DMS53 treated with DMSO at 0.1 percent for 48 hours (cell line): ENCODE results near the gene PRPSAP2.
"Not testable (repeated sequence)": the region's sequence is repeated elsewhere in the genome, so short reads cannot be mapped to it uniquely, and the experiment has no call there.

Experiments
- DNase-seq: peaks from one replicate; lab custom pipeline; 2025; ENCODE audit not compliant: unreplicated experiment; lab: John Stamatoyannopoulos, UW

Gene PRPSAP2

DNA sequence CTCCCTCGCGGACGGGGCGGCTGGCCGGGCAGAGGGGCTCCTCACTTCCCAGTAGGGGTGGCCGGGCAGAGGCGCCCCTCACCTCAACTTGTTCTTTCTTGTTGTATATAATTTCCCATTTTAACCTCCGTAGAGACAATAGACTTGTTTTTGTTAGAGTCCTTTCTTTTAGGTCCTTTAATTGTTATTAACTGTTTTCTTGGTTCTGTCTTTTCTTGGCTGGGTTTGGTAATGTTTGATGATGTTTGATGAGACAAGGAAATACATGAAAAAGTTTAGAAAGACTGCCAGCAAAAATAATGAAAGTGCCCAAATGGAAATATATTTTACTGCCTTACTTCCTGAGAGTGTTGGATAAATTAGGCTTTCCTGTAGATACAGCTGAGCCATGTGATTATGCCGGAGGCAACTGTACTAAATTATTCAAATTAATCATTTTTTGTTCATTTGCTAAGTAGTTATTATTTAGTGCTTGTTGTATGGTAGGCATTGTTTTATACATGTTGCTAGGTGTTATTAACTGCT, 30.9 kb downstream of the PRPSAP2 start:
- DNase-seq = no peak

DNA sequence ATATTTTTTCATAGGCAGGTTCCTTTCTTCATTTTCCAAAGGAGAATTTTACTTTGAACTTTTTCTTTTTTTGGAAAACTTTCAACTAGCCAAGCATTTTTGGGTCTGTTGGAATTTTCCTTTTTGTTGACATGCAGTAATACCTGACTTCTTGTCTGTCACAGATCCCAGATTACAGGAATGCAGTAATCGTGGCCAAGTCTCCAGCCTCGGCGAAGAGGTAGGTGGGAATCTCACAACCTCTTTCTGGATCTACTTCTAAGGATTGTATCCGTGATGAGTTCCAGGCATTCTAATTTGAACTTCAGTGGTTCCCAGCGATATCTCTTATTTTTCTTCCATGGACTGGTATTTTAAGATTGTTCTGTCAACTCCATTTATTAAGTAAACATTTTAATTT, 31.7 kb downstream of the PRPSAP2 start:
- no peak for DNase-seq

DNA sequence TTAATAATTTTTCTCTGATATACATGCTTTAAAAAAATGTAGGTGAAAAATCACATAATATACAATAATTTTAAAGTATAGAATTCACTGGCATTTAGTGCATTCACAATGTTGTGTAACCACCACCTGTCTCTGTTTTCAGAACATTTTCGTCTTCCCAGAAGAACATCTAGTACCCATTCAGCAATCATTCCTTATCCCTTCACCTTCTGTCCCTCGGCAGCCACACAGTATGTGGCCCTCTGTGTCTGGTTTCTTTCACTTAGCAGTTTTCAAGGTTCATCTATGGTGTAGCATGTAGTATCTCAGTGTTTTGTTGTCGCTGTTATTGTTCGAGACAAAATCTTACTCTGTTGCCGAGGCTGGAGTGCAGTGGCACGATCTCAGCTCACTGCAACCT, 33.6 kb downstream of the PRPSAP2 start:
- no peak for DNase-seq

DNA sequence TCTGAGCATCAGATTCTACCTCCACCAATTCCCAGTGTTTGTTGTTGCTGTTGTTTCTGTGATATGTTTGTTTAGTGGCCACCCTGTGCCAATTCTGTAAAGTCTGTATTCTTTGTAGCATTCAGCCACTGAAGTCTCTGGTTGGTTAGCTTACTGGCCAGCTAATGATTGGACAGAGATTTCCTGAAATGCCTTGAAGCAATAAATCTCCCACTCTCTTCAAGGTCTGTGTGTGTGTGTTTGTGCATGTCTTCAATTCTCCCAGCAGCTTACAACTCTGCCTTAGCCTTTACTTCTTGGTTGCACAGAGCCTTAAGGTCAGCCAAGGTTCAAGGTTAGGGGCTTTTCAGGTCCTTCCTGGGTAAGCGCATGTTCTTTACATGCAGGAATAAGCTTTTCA, 38.2 kb downstream of the PRPSAP2 start:
- no peak for DNase-seq

DNA sequence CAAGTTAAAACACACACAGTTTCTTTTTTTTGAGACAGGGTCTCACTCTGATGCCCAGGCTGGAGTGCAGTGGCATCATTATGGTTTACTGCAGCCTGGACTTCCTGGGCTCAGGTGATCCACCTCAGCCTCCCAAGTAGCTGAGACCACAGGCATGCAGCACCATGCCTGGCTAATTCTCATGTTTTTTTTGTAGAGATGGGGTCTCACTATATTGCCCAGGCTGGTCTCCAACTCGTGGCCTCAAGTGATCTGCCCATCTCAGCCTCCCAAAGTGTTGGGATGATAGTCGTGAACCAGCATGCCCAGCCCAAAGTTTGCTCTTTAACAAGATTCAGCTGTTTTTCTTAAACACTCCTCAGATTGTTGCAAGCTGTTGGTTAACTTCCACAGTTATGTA, 39.0 kb downstream of the PRPSAP2 start:
- no peak for DNase-seq

DNA sequence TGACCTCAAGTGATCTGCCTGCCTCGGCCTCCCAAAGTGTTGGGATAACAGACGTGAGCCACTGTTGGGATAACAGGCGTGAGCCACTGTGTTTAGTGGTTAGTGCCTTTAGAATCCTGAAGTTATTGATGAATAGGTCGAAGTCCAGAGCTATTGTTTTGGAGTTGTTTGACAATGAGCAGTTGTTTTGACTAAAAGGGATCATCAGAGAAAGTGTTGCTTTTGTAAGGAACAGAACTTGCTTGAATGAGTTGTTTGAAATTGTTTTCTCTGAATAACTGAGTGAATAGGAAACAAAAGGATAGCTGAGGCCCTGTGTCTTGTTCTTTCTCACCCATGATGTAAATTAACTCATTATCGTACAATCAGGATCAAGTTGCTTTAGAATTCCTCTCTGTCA, 46.6 kb downstream of the PRPSAP2 start:
- no peak for DNase-seq

DNA sequence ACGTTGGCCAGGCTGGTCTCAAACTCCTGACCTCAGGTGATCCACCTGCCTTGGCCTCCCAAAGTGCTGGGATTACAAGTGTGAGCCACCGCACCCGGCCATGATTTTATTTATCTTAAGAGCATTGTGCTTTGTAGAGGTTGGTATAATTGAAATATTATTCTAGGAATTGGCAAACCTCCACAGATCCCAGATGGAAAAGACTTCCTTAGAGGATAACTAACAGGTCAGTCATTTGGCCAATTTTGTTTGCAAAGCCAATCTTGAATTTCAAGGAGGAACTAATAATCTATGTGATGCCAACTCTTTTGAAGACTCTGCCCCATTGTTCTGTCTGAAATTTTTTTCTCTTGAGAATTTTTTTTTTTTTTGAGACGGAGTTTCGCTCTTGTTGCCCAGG, 47.3 kb downstream of the PRPSAP2 start:
- DNase-seq = no peak

DNA sequence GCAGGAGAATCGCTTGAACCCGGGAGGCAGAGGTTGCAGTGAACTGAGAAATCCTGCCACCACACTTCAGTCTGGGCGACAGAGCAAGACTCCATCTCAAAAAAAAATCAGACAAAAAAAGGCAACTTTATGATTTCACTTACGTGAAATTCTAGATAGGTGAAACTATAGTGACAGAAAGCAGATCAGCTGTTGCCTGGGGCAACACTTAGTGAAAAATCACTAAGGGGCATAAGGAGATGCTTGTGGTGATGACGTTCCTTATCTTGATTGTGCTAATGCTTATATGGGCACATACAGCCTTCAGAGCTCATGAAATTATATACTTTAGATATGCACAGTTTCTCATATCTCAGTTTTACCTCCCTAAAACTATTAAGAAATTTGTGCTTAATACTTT, 52.4 kb downstream of the PRPSAP2 start:
- no peak for DNase-seq

DNA sequence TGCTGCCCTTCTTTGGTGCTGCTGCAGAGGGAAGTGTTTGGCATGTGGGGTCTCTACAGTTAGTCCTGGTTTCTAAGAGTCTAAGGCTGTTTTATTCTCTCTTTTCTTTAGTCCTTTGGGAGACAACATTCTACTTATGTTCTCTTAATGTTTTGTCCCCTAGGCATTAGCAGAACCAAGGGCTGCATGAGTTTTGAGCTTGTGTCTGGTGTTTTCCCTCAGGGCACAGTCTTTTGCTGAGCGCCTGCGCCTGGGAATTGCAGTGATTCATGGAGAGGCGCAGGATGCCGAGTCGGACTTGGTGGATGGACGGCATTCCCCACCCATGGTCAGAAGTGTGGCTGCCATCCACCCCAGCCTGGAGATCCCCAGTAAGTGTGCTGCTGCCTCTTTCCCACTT, 53.0 kb downstream of the PRPSAP2 start:
- no peak for DNase-seq

DNA sequence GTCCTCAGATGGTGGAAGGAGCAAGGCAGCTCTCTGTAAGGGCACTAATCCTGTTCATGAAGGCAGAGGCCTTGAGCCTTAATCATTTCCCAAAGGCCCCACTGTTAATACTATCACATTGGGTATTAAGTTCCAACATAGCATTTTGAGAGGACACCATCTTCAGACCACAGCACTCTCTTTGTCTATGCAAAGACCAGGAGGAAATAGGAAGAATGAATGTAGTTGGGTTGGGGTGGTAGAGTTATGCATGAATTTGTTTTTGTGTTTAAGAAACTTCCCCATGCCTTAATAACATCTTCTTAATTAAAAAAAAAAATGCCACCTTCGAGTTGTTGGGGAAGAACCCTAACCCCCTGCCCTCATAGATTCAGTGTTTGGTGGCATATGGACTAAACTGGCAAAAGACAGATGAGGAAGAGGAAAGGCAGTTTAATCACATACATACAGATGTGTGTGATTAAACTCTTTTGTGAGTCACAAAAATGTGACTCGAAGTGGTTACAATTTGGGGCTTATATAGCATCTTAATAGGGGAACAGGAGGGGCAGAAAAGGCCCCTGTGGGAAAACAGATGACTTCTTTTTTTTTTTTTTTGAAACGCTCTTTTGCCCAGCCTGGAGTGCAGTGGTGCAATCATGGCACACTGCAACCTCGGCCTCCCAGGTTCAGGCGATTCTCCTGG, 59.0 kb downstream of the PRPSAP2 start:
- DNase-seq = no peak

DNA sequence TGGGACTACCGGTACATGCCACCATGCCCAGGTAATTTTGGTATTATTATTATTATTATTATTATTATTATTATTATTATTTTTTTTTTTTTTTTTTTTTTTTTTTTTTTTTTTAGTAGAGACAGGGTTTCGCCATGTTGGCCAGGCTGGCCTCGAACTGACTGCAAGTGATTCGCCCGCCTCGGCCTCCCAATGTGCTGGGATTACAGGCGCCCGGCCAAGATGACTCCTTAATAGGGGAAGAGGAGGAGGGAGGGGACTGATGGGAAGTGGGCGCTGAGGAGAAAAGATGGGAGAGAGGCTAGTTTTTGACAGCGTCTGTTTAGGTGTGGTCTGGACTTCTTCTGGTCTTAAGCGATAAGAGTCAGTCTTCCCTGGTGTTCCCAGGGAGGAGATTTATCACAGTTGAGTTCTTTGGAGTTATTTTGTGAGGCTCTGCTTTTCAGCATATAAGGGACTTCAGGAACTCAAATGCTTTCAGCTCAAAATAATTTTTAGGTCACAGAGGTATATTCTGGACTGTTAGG, 59.6 kb downstream of the PRPSAP2 start:
- no peak for DNase-seq

DNA sequence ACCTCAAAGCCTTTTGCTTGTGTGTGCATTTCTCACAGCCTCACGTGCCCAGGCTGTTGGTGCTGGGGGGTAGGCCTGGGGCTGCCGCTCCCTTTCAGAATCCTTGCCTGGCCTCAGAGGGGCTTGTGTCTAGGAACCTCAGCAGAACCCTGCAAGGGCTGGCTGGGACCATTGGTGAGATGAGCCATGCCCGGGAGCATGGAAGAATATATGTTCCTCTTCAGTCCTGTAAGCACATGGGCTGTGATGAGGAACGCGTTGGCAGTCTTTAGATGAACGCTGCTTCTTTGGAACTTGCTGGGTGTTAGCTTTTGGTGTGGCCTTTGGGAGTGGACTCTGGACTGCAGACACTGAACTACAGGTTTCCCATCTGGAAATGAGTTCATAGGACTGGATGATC, 62.0 kb downstream of the PRPSAP2 start:
- no peak for DNase-seq

DNA sequence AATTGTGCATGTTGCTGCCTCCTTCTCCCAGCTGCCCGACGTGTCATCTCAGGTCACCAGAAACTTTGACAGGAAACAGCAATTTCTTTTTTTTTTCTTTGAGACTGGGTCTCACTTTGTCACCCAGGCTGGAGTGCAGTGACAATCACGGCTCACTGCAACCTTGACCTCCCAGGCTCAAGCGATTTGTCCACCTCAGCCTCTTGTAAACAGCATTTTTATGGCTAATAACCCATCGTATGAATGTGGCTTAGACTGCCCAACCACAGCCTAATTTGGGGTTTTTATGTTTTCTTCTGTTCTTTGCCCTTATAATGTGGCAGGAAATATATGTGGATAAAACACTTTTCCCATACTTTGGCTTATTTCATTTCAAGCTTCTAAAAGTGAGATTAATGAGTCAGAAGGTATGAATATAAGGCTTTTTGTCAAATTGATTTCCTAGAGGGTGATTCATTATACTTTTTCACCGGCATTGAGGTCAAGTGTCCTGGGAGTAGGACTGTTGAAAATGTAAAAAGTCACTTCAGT, 63.0 kb downstream of the PRPSAP2 start:
- DNase-seq = no peak

DNA sequence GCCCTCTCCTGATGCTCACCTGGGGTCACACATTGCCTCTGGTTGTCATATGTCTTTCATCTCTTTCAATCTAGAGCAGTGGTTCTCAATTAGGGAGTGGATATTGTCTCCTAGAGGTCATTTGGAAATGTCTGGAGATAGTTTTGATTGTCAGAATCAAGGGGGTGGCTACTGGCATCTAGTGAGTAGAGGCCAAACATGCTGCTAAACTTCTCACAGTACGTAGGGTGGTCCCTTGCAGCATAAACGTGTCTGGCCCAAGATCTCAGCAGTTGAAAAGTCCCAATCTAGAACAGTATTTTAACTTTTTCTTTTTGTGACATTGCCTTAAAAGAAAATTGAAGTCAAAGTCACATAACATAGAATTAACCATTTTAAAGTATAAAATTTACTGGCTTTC, 63.6 kb downstream of the PRPSAP2 start:
- DNase-seq = no peak

DNA sequence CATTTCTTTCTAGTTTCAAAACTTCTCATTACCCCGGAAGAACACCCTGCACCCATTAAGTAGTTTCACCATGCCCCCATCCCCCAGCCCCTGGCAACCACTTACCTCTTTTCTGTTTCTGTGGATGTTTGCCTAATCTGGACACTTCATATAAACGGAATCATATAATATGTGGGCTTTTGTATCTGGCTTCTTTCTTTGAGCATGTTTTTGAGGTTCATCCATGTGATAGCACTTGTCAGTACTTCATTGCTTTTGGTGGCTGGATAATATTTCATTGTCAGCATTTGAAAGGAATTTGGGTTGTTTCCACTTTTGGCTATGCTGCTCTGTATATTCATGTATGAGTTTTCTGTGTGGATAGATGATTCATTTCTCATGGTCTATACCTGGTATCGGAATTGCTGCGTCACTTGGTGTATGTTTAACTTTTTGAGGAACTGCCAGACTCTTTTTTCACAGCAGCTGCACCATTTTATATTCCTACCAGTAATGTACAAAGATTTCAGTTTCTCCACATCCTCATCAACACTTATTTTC, 64.1 kb downstream of the PRPSAP2 start:
- DNase-seq = no peak

DNA sequence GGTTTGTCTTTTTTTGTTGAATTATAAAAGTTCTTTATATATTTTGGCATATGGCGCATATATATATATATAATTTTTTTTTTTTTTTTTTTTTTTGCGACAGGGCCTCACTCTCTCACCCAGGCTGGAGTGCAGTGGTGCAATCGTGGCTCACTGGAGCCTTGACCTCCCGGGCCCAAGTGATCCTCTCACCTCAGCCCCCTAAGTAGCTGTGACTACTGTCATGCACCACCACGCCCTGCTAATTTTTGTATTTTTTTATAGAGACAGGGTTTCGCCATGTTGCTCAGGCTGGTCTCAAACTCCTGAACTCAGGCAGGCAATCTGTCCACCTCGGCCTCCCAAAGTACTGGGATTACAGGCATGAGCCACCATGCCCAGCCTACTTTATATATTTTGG, 64.7 kb downstream of the PRPSAP2 start:
- DNase-seq = not testable (repeated sequence)

DNA sequence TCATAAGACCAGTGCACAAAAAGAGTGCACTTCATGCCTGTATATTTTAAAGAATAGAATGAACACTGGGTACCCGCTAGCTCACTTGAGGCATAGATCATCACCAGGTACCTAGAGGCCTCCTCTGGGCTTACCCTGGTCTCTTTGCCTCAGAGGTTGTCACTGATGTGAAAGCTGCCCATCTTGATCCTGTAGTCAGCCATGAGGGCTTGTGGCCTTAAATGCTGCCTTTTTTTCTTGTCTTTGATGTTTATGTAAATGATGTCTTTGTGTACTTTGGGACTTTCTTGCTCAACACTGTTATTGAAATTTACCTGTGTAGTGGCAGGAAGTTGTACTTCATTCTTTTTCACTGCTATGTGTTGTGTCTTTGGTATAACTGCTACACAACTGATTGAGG, 67.3 kb downstream of the PRPSAP2 start:
- DNase-seq = no peak

DNA sequence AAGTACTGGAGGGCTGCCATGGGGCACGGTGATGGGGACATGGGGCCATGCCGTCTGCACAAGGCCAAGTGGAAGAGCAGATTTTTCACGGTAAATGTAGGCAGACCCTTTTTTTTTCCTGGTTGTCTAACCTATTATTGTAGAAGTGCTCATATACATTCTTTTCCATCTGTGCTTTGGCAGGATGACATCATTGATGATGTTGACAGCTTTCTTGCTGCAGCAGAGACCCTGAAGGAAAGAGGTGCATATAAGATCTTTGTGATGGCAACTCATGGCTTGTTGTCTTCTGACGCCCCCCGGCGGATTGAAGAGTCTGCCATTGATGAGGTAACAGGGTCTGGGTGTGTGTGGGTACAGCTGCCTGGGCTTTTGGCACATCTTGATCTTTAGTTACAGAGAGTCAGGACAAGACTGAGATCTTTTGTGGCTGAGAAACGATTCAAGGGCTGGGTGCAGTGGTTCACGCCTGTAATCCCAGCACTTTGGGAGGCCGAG, 70.7 kb downstream of the PRPSAP2 start:
- DNase-seq = no peak

DNA sequence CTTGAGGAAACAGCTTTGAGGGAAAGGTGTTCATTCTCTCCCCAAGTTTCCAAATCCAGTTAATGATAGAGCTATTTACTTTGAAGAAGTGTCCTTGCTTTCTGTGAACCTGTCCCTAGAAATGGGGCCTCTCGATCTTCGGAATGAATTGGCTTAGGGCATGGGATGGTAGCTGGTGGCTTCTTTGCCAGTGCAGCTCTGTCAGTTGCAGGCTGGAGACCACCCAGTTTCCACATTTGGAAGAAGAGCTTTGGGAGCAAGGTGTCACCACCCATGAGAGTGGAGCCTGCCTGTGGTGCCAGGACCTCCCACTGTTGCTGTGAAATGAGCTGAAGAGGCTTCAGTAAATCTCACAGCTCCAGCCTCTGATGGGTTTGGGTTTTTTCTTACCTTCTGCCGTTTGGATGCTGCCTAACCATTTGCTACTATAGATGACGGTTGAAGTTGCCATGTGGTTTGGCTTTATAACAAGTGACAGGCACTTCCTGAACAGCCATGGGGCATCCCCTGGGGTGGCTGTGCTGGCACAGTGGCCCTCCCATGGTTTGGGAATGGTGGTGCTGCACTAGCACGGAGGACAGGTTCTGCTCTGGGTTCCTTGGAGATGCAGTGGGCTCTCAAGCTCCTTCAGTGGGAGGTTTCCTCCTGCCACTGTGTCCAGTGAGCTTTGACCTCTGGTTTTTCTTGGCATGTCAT, 74.6 kb downstream of the PRPSAP2 start:
- no peak for DNase-seq

DNA sequence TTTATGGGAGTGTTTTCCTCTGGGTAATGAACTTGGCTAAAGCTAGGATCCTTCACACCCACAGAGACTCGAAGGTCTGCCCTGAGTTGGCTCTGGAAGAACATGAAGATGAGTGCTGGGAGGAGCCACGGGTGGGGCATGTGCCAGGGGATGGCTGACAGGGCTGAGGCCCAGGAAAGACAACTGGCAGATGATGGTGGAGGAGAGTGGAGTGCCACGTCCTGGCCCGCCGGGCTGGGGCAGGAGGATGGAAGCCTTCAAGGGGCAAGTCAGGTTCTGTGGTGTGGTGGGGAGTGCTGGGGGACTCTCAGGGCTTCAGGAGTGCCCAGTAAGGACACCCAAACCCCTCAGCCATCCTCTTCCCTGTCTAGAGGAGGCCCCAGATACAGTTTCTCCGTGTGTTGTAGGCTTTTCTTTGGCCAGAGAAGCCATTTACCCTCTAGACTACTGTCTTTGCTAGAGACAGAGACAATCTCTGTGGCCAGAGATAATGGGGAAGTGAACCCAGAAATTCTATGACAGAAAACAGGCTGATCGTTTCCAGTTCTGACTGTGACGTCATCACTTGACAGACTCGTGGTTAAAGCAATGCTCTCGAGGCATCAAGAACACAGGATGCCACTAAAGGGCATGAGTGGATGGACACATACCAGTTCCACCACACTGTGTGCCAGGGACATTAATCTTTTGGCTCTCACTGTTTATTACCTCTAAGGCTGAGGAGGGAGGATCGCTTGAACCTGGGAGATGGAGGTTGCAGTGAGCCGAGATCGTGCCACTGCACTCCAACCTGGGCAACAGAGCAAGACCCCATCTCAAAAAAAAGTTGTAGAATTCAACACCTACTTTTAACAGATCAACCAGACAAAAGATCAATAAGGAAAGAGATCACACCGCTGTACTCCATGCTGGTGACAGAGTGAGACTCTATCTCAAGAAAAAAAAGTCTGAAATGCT, 75.4 kb downstream of the PRPSAP2 start:
- DNase-seq = no peak
